ENCODE results near the gene MOV10L1.
"Not testable (repeated sequence)": the region's sequence is repeated elsewhere in the genome, so short reads cannot be mapped to it uniquely, and the experiment has no call there.

The MOV10L1 gene

GRCh38 chr22:50076646-50077535, 12.9 kb upstream of the MOV10L1 start:
- no peak for FAIRE-seq
- DNase-seq (ENCODE audit: insufficient read length, low spot score): no peak

- FAIRE-seq: no peak
- no peak for DNase-seq (ENCODE audit: insufficient read length, low spot score)
Observed at GRCh38 chr22:50078246-50078645, 11.6 kb upstream of the MOV10L1 start.

- DNase-seq (ENCODE audit: insufficient read length, low spot score) (no peak), FAIRE-seq (no peak)
Observed at GRCh38 chr22:50078761-50079160, 11.0 kb upstream of the MOV10L1 start.

GRCh38 chr22:50080077-50080465, 9.7 kb upstream of the MOV10L1 start:
- FAIRE-seq (no peak), DNase-seq (ENCODE audit: insufficient read length, low spot score) (no peak)

GRCh38 chr22:50081426-50082196, 8.2 kb upstream of the MOV10L1 start:
- FAIRE-seq: no peak

GRCh38 chr22:50082197-50082715, 7.5 kb upstream of the MOV10L1 start:
- no peak for DNase-seq (ENCODE audit: insufficient read length, low spot score)

More at GRCh38 chr22:50081426-50082196, 8.2 kb upstream of the MOV10L1 start:
- DNase-seq (ENCODE audit: insufficient read length, low spot score): no peak

GRCh38 chr22:50082961-50083461, 6.8 kb upstream of the MOV10L1 start:
- DNase-seq (ENCODE audit: insufficient read length, low spot score) (no peak), FAIRE-seq (no peak)

More at GRCh38 chr22:50082197-50082715, 7.5 kb upstream of the MOV10L1 start:
- no peak for FAIRE-seq

GRCh38 chr22:50083462-50084079, 6.2 kb upstream of the MOV10L1 start:
- DNase-seq (ENCODE audit: insufficient read length, low spot score): no peak
- no peak for FAIRE-seq

GRCh38 chr22:50084080-50084477, 5.7 kb upstream of the MOV10L1 start:
- no peak for DNase-seq (ENCODE audit: insufficient read length, low spot score)
- no peak for FAIRE-seq

- DNase-seq (ENCODE audit: insufficient read length, low spot score) (no peak), FAIRE-seq (no peak)
Observed at GRCh38 chr22:50084614-50085021, 5.2 kb upstream of the MOV10L1 start.

- FAIRE-seq (no peak), DNase-seq (ENCODE audit: insufficient read length, low spot score) (no peak)
Observed at GRCh38 chr22:50085211-50085972, 4.4 kb upstream of the MOV10L1 start, which contains the start of gene MLC1. MLC1 (minus strand) TSS chr22:50085426; CDS start chr22:50084902, 524 bp downstream.

- no peak for FAIRE-seq
- no peak for DNase-seq (ENCODE audit: insufficient read length, low spot score)
Observed at GRCh38 chr22:50086526-50086925, 3.3 kb upstream of the MOV10L1 start.

- FAIRE-seq; DNase-seq (ENCODE audit: insufficient read length, low spot score): not testable (repeated sequence)
Observed at GRCh38 chr22:50086975-50087374, 2.8 kb upstream of the MOV10L1 start.

GRCh38 chr22:50087646-50088045, 2.2 kb upstream of the MOV10L1 start:
- no peak for FAIRE-seq
- no peak for DNase-seq (ENCODE audit: insufficient read length, low spot score)

GRCh38 chr22:50088096-50088495, 1.7 kb upstream of the MOV10L1 start:
- DNase-seq (ENCODE audit: insufficient read length, low spot score) (no peak), FAIRE-seq (no peak)

- FAIRE-seq (no peak), DNase-seq (ENCODE audit: insufficient read length, low spot score) (no peak)
Observed at GRCh38 chr22:50089231-50089630, 575 bp upstream of the MOV10L1 start.

GRCh38 chr22:50090412-50090714, 557 bp downstream of the MOV10L1 start:
- FAIRE-seq (no peak), DNase-seq (ENCODE audit: insufficient read length, low spot score) (no peak)

- FAIRE-seq (no peak), DNase-seq (ENCODE audit: insufficient read length, low spot score) (no peak)
Observed at GRCh38 chr22:50091092-50091768, 1.4 kb downstream of the MOV10L1 start.

- FAIRE-seq: no peak
- no peak for DNase-seq (ENCODE audit: insufficient read length, low spot score)
Observed at GRCh38 chr22:50092342-50092741, 2.5 kb downstream of the MOV10L1 start.

GRCh38 chr22:50098052-50098451, 8.2 kb downstream of the MOV10L1 start:
- FAIRE-seq: no peak
- DNase-seq (ENCODE audit: insufficient read length, low spot score): no peak
